Skin epidermis (tissue), 12 donors: ENCODE results near the gene PLEKHA8.
A peak's percentile ranks its signal among the peaks of the same experiment; 100 is the strongest.

Experiments
- H3K27ac ChIP-seq, 21 experiments: fragments of 200-600 bp; sonication (generic) in 11 of 21; one replicate each; pipeline ENCODE4 v1.5.0; 2020; ENCODE audit warnings: mild to moderate bottlenecking in 3 of 21, inconsistent platforms in 2 of 21, moderate library complexity in 2 of 21
- H3K4me3 ChIP-seq, 7 experiments: fragments of 200-600 bp; sonication (generic) in 2 of 7; one replicate each; pipeline ENCODE4 v1.5.0; 2020; ENCODE audit warnings: inconsistent platforms in 2 of 7, mild to moderate bottlenecking in 2 of 7, moderate library complexity in 1 of 7

Gene PLEKHA8

DNA sequence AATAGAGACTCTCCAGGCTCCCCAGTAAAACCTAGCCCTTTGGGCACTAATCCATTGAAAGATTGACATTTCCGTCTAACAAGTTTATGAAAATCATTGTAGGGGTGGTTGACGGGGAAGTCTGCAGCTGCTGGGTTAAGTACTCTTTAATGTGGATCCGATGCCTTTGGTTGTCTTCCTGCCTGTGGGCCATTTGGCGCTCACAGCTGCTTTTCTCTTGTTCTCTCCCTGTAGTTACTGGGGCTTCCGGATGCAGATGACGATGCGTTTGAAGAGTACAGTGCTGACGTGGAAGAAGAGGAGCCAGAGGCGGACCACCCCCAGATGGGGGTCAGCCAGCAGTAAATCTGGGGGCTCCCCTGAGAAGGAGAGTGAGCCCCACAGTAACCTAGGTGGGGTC lies 129.0 kb downstream of the PLEKHA8 start:
- Histone ChIP-seq H3K27ac (no peak overlapping the region), H3K4me3 (no peak overlapping the region)

DNA sequence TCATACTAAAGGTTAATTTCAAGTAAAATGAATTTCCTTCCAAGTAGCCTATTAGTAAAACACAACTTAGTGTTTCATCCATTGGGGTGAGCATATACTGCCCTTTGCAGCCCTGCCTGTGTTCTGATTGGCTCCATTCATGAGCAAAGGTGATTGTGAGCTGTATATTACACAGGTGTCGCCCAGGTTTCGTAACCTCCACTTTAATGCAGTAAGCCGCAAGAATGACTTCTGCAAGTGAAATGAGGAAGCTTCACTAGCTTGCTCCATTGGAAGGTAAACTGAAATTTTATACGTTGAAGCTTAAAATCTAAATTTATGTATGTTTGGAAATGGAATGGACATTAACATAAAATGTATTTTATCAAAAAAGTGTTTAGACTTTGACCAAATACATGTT lies 131.0 kb downstream of the PLEKHA8 start:
- peak overlapping the region in 6 of 21 experiments; percentile 17 to 71 (median 48) for H3K27ac ChIP-seq
- H3K4me3 ChIP-seq: no peak overlapping the region

DNA sequence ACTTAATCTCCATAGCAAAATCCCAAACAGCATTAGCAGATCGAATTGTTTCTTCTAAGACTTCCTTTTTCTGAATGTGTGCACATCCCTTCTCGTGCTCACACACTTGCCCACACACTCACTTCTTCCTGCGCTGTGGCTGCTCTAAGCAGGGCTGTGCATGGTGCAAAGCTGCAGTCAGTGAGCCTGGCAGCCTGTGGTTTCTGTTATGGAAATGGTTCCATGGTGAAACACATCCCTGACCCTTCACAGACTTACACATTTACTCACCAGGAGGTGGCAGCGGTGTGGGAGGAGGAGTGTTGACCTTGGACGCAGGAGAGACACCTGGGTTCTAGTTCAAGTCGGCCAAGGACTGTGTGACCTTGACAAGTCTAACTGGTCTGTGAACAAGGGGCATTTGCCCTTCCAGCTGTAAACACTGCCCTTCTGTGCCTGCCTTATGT lies 131.5 kb downstream of the PLEKHA8 start:
- Histone ChIP-seq H3K4me3 (no peak overlapping the region), H3K27ac (peak overlapping the region in 11 of 21 experiments; percentile 8 to 71 (median 32))

DNA sequence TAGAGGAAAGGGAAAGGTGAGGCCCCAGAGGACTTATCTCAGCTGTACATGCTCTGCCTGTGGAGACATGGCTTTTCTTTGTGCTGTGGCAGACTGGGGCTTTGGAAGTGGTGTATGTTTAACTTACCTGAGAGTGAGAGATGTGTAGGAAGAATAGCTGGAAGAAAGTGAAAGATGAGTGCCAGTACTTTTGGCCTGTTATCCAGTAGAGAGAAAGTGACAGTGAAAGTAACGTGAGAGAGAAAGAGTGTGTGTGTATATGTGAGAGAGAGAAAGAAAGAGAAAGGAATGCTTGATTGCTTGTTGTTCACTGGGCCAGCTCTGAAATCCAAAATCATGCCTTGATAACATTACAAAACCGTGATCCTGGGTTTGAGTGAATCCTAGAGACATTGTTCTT lies 132.1 kb downstream of the PLEKHA8 start:
- Histone ChIP-seq H3K27ac (peak overlapping the region in 11 of 21 experiments; percentile 8 to 71 (median 32)), H3K4me3 (no peak overlapping the region)

DNA sequence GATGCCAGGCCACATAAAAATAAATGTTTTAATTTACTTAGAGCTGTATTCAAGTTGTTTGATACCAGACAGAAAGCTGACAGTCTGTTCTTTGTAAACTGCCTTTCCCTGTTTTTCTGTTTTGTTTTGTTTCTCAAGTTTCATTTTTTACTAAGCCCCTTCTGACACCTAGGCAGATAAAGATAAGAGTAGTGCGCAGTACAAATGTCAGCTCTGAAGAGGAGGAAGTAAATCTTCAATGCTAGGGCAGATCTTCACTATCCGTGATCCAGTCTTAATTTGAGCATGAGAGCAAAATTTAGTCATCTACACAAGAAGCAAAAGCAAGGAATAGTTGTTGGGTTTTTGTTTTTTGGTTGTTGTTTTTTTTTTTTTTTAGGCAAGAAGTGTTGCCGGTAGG lies 133.9 kb downstream of the PLEKHA8 start:
- H3K4me3 ChIP-seq: no peak overlapping the region
- H3K27ac ChIP-seq: peak overlapping the region in 15 of 21 experiments; percentile 8 to 76 (median 38)

DNA sequence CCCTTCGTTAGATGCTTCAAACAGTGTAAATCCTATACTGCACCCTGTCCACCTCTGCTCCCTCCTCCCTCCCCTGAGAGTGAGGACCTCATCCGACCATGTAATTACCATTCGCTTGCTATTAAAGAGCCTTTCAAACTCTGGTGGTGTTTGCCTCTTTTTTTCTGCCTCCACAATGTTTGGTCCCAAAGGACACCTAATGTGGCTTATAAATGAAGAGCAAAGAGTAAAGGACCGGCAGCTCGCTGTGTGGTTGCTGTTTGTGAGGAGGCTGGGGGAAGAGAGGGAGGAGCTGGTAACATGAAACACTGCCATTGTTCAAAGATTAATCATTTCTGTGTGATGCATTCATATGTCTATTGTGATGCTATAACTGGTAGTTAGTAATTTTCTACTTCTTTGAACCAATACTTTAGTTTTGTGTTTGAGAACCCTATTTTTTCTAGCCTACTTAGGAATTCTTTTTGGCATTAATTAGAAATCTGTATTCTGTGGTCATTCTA lies 134.5 kb downstream of the PLEKHA8 start:
- Histone ChIP-seq H3K27ac (peak overlapping the region in 17 of 21 experiments; percentile 8 to 76 (median 42)), H3K4me3 (no peak overlapping the region)

DNA sequence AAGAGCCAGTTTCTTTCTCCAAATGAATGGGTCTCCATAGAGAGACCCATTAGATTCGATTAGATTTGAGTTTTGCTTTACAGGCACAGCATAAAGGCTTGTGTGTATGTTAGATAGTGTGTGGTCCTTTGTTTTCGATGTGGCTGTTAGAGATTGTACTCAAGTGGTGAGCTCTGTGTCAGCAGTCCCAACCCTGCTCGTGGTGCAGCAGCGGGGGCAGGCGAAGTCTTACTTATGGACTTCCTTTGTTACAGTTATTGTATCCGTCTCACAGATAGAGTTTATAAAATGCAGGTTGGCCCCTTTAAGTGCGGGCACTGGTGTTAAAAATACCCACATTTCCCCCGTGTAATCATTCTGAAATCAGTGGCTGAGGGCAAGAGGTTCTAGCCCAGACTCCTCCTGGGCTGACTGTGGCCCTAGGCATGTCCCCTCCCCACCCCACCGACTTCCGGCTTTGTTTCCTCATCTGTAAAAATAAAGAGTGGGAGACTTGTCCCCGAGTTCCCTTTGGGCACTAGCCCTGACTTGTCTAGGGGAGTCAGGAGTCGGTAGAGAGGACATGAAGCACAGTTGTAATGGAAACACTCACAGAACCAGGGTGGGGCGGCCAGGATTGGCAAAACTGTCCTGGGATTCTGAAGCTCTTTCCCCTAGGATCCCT lies 135.2 kb downstream of the PLEKHA8 start:
- H3K27ac ChIP-seq: peak overlapping the region in 19 of 21 experiments; percentile 3 to 76 (median 64)
- no peak overlapping the region for H3K4me3 ChIP-seq

DNA sequence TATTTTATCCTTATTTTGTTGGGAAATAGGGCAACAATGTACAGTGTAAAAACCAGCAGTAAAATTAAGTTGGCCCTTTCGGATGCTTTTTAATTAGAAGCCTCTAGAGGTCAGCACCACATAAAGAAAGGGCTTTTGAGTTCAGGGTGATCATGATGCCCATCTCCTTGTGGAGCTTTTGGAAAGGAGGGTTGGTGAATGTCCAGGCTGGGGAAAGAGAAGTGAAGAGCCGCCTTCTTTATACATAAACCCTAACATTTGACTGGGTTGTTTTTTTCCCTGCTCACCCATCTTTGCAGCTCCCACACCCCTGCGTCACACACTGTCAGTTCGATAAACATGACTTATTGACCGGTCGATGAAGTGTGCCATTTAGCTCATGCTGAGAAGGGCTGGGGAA lies 136.4 kb downstream of the PLEKHA8 start:
- Histone ChIP-seq H3K27ac (peak overlapping the region in 1 of 21 experiments; percentile 74), H3K4me3 (no peak overlapping the region)

DNA sequence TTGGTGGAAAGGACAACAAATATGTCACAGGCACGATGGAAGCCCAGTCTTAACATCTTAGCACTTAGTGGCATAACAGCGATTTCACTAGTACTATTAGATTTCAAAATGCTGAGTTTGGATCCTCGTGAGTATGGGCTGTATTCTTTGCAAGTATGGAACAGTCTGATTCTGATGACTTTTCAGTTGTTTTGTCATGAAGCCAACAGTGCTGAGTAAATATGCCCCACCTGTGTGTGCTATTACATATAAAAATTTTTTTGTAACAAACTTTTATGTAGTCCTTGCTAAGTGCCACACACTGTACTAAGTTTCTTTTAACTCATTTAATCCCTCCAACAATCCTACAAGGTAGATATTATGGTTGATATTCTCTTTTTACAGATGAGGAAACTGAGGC lies 137.4 kb downstream of the PLEKHA8 start:
- H3K4me3 ChIP-seq: no peak overlapping the region
- peak overlapping the region in 11 of 21 experiments; percentile 4 to 59 (median 39) for H3K27ac ChIP-seq

DNA sequence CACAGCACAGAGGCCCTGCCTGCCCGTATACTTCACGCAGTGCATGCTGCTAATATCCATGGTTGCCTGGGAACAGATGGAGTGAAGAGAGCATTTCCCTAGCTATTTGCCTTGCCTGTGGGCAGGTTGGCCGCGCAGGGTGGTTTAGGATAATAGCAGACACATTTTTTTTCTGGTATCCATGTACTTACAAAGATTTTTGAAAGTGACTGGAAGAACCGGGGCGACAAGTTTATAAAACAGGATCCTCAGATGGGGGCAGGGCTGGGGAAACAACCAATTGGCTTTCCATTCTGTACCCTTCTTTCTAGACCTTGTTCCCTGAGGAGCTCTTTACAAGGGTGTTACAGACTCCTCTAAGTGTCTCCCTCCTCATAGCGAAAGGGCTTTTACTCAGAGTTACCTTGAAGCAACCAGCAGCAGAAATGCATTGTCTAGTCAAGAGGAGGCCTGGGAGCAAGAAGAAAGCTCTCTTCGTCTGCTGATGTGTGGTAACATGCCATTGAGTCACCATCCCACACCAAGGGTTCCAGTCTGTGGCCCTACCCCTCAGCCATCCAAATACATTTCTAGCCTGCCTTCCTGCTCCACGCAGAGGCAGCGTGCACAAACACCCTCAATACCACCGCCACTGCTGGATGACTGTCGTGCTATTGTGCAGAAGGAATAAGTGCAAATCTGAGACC lies 138.1 kb downstream of the PLEKHA8 start:
- H3K4me3 ChIP-seq: no peak overlapping the region
- H3K27ac ChIP-seq: peak overlapping the region in 11 of 21 experiments; percentile 6 to 59 (median 38)

DNA sequence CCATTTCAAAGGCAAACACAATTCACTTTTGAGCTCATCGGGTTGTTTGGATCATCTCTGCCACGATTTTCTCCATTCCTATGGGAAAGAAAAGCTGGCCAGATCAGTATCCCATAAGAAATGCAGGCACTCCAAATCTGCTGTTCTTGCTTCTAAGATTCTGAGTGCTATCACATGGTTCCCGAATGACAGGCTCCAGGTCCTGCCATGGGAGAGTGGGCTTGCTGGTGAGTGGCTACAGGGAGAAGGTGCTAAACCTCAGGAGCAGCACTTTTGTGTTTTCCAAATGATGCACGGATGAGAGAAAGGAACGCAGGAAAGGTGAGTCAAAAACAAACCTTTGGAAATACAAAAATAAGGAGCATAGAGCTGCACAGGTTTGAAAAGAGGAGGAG lies 138.6 kb downstream of the PLEKHA8 start:
- no peak overlapping the region for H3K4me3 ChIP-seq
- H3K27ac ChIP-seq: peak overlapping the region in 3 of 21 experiments; percentile 13 to 57 (median 49)

DNA sequence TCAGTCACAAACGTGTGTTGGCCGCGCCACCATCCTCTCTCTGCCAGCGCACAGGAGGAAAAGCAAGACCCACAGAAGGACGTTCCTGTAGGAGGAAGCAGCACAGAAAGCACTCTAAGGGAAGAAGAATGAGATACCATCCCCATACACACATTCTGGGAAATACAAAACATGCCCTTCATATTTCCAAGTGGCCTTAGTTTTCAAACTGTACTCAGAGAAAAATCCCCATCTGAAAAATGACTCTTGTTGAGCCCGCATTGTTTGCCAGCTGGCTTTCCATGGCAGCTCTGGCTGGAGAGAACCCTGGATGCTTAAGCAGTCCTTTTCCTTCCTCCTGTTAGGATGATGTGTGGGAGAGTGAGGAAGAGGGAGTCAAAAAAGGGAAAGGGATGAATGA lies 139.7 kb downstream of the PLEKHA8 start:
- peak overlapping the region in 2 of 21 experiments; percentile 28 to 54 for H3K27ac ChIP-seq
- H3K4me3 ChIP-seq: no peak overlapping the region

DNA sequence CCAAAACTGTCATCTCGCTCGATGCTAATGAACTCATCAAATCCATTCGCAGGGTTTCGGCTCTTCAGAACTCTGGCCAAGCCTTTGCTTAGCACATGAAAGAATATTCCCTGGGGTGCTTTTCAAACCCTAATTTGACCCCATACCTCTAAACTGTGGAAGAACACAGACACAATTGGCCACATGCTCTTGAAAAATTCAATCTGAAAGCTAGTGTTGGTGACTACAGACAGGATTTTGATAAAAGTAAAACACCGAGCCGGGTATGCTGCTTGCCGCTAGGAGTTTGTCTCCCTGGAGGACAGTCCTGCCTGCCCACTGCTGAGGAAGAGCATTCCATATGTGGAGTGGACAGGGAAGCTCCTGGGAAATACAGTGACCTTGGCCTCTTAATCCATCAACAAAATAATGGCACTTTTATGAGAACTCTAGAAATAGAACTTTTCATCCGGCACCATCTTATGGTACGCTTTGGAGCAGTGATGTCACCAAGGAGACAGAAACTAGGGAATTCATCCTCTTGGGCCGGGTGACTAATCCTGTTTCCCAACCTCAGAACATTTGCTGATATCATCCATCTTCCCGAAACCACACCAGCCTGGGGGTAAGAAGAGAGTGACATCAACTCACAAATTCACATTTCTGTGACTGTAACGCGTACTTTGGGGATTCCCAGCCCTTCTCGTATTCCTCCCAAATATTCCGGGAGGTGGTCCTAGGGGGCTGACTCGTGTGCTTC lies 140.8 kb downstream of the PLEKHA8 start:
- Histone ChIP-seq H3K4me3 (no peak overlapping the region), H3K27ac (peak overlapping the region in 11 of 21 experiments; percentile 12 to 83 (median 51))

DNA sequence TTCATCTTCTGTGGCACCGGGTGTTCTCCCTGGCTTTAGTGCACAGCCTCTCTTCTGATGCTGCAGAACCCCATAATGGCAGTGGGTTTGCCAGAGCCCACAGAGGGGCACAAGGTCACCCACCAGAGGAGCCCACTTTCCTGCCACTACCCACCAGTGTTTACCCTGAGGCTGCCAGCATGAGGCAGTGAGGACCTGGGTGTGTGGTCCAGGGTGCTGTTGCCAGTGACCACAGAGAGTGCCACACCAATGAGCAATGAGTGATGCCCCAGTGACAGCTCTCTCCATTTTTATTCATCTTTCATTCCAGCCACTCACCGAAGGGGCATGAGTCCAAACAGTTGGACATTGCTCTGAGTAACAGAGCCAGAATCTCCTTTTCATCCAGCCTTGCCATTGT lies 141.4 kb downstream of the PLEKHA8 start:
- no peak overlapping the region for H3K4me3 ChIP-seq
- peak overlapping the region in 7 of 21 experiments; percentile 18 to 83 (median 51) for H3K27ac ChIP-seq

DNA sequence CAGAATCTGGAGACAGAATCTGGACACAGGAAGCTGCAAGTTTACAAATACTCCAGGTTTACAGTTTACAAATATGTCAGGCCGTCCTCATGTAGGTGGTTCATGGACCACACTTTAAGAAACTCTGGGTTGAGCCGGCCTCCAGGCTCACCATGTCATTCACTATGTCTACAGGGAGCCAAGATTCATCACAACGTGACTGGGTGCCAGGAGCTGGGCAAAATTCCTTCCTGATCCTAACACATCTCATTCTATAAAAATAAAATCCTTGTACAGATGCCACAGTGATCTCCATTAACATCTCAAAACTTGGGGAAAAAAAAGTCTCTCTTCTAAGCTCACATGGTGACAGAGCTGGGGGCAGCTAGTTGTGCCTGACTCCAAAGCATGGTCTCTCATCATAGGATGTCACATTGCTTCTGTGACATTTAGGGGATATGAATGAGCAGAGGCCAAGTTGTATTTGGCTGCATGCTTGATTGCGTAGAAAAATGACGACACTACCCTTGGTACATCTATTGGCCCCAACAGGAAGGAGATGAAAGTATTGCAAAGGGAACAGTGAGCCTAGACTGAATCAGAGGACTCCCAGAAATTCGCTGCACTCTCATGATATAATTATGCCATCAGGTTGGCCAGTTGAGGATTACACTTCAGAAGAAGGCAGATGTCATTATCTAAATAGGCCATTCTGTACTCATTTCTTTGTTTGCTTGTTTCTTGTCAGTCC lies 142.4 kb downstream of the PLEKHA8 start:
- Histone ChIP-seq H3K27ac (peak overlapping the region in 2 of 21 experiments; percentile 4 to 83), H3K4me3 (no peak overlapping the region)

DNA sequence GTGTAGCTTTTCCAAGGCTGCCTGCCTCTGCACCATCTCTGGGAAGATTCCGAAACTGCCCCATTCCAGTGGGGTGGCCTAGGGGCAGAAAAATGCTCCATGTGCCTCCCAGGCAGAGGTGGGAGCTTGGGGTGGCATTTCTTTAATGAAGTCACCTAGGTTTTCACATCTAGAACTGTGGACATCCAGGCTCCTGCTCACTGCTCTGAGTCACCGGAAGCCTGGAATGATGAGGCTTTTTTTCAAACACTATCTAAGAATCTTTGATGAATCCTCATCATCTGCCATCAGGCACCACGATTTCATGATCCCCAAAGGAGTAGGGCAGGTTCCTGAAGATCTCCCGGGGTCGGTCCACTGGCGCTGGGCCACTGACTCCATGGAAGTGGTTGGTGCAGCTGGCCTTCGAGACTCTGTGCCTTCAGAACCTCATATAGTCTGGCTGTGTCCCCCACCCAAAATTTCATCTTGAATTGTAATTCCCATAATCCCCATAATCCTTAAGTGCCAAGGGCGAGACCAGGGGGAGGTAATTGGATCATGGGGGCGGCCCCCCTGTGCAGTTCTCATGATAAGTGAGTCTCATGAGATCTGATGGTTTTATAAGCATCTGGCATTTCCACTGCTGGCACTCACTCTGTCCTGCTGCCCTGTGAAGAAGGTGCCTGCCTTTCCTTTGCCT lies 143.7 kb downstream of the PLEKHA8 start:
- Histone ChIP-seq H3K4me3 (no peak overlapping the region), H3K27ac (peak overlapping the region in 17 of 21 experiments; percentile 2 to 83 (median 62))

DNA sequence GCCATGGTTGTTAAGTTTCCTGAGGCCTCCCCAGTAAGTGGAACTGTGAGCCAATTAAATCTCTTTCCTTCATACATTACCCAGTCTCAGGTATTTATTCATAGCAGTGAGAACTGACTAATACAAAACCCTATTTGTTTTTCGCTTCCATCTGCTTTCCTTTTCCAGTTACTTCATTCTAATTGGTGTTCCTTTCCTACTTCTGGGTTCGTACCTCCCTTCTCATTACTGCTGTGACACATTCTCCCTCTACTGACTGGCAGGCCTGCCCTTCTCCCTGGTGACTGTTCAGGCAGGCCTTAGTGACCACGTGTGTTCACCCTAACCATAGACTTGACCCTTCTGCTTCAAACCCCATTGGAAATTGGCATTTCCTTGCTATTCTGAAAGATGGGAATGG lies 144.2 kb downstream of the PLEKHA8 start:
- peak overlapping the region in 20 of 21 experiments; percentile 2 to 83 (median 58) for H3K27ac ChIP-seq
- H3K4me3 ChIP-seq: no peak overlapping the region

DNA sequence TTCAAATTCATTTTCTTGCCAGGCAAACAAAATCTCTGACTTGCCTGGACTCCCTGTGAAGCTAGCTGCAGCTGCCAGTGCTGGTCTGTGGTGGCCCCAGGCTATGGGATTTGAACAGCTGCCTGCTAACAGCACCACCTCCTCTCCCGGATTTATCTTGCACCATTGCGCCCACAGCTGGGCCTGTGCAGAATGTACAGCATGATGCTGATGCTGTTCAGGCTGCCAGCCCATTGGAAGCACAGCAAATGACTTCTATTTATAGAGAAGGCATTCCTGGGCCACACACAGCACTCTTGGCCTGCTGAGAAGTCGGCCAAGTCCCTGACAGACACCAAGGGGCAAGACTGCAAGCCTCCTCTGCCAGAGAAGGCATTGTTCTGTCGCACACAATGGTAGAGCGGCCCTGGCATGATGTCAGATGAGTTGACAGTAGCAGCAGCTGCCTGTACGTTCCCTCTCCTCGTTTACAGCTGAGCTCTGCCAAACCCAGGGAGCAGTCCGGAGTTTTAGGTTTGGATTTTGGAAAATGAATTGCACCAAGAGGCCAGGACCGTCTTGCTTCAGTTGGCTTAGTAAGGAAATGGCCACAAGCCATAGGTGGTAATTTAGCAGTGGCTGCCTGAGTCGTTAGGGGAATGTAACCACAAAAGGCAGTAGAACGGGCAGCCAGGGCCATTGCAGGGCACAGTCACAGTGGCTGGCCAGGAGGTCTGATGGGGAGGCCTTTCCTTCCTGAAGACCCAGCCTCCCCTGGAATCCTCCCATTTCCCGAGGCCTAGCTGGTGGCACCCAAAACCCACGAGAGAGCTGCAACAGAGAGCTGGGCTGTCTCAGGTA lies 145.1 kb downstream of the PLEKHA8 start:
- peak overlapping the region in 17 of 21 experiments; percentile 2 to 83 (median 62) for H3K27ac ChIP-seq
- no peak overlapping the region for H3K4me3 ChIP-seq
